Parathyroid adenoma (tissue), 2 donors: Measurements from ENCODE around the gene TMEM63C.

Experiments used
- H2AFZ ChIP-seq: fragments of 300-600 bp; sonication (generic); one replicate; pipeline ENCODE4 v1.7.0; 2017; ENCODE audit warnings: antibody characterized with exemption, mild to moderate bottlenecking
- H3K27ac ChIP-seq: fragments of 300-600 bp; sonication (generic); one replicate; pipeline ENCODE4 v1.7.0; 2017
- H3K27me3 ChIP-seq: fragments of 300-600 bp; sonication (generic); one replicate; pipeline ENCODE4 v1.7.0; 2017; ENCODE audit warnings: low read length; ENCODE audit not compliant: control insufficient read depth, insufficient read depth
- H3K36me3 ChIP-seq: fragments of 300-600 bp; sonication (generic); one replicate; pipeline ENCODE4 v1.7.0; 2017; ENCODE audit warnings: low read length; ENCODE audit not compliant: control insufficient read depth, insufficient read depth
- H3K4me1 ChIP-seq: fragments of 300-600 bp; sonication (generic); one replicate; pipeline ENCODE4 v1.7.0; 2017; ENCODE audit warnings: control low read depth
- H3K4me2 ChIP-seq: fragments of 300-600 bp; sonication (generic); one replicate; pipeline ENCODE4 v1.7.0; 2017; ENCODE audit warnings: low read length
- H3K4me3 ChIP-seq: fragments of 300-600 bp; sonication (generic); one replicate; pipeline ENCODE4 v1.7.0; 2017; ENCODE audit warnings: low read depth, low read length
- H3K79me2 ChIP-seq: fragments of 300-600 bp; sonication (generic); one replicate; pipeline ENCODE4 v1.7.0; 2017; ENCODE audit warnings: control low read depth
- H3K9ac ChIP-seq: fragments of 300-600 bp; sonication (generic); one replicate; pipeline ENCODE4 v1.7.0; 2017; ENCODE audit warnings: mild to moderate bottlenecking
- H3K9me3 ChIP-seq: fragments of 300-600 bp; sonication (generic); one replicate; pipeline ENCODE4 v1.7.0; 2017; ENCODE audit warnings: low read length; ENCODE audit not compliant: control insufficient read depth
- TF ChIP-seq, protein P1 (sequence below): fragments of 300-600 bp; sonication (generic); IDR thresholded peaks from one replicate; pipeline ENCODE4 v1.7.0; 2017; ENCODE audit warnings: antibody characterized with exemption, mild to moderate bottlenecking
- donor health status: primary hyperparathyroidism.

The TMEM63C gene

GRCh38 chr14:77221241-77221871 lies 39.8 kb downstream of the TMEM63C start:
- Histone ChIP-seq H3K9me3 (no peaks in the 10 kb centered on the region), H3K36me3 (no peaks in the 10 kb centered on the region), H3K4me3 (no peak overlapping the region), H3K4me1 (peaks cover 8% of the 10 kb centered on the region), H3K27ac (no peak overlapping the region), H3K79me2 (no peaks in the 10 kb centered on the region), H3K9ac (no peak overlapping the region), H2AFZ (no peak overlapping the region), H3K27me3 (no peaks in the 10 kb centered on the region), H3K4me2 (no peak overlapping the region)
- TF ChIP-seq, protein P1, sequence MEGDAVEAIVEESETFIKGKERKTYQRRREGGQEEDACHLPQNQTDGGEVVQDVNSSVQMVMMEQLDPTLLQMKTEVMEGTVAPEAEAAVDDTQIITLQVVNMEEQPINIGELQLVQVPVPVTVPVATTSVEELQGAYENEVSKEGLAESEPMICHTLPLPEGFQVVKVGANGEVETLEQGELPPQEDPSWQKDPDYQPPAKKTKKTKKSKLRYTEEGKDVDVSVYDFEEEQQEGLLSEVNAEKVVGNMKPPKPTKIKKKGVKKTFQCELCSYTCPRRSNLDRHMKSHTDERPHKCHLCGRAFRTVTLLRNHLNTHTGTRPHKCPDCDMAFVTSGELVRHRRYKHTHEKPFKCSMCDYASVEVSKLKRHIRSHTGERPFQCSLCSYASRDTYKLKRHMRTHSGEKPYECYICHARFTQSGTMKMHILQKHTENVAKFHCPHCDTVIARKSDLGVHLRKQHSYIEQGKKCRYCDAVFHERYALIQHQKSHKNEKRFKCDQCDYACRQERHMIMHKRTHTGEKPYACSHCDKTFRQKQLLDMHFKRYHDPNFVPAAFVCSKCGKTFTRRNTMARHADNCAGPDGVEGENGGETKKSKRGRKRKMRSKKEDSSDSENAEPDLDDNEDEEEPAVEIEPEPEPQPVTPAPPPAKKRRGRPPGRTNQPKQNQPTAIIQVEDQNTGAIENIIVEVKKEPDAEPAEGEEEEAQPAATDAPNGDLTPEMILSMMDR = no peak

- Histone ChIP-seq H3K27me3 (no peaks in the 10 kb centered on the region), H3K9me3 (no peaks in the 10 kb centered on the region), H3K4me2 (no peak overlapping the region), H3K36me3 (no peaks in the 10 kb centered on the region), H2AFZ (no peak overlapping the region), H3K4me3 (no peak overlapping the region), H3K4me1 (peaks cover 8% of the 10 kb centered on the region), H3K79me2 (no peaks in the 10 kb centered on the region), H3K9ac (no peak overlapping the region), H3K27ac (no peak overlapping the region)
- TF ChIP-seq, protein P1 = no peak
Observed at GRCh38 chr14:77222546-77223225, 41.1 kb downstream of the TMEM63C start.

DNA sequence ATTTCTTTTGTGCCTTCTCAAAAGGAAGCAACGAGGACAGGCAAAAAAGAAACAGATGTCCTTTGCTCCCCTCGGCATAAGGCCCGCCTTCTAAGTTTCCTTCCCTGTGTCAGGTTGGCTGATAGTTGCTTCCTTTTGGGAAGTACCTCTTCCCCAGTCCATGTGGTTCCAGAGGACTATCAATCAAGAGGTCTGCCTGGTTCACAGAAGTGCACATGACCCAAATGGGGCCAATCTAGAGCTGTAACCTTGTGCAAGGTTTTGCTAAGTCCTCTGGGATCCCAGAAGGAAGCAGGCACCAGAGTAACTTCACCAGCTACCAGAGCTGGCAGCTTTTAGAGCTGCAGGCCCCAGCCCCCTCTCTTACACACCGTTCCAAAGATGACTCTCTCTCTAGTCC lies 42.6 kb downstream of the TMEM63C start:
- Histone ChIP-seq H3K36me3 (no peaks in the 10 kb centered on the region), H3K27ac (no peak overlapping the region), H3K79me2 (no peaks in the 10 kb centered on the region), H3K9me3 (no peaks in the 10 kb centered on the region), H3K4me1 (peaks cover 7% of the 10 kb centered on the region), H2AFZ (no peak overlapping the region), H3K4me2 (no peak overlapping the region), H3K9ac (no peak overlapping the region), H3K27me3 (no peaks in the 10 kb centered on the region), H3K4me3 (no peak overlapping the region)
- TF ChIP-seq, protein P1 = no peak

DNA sequence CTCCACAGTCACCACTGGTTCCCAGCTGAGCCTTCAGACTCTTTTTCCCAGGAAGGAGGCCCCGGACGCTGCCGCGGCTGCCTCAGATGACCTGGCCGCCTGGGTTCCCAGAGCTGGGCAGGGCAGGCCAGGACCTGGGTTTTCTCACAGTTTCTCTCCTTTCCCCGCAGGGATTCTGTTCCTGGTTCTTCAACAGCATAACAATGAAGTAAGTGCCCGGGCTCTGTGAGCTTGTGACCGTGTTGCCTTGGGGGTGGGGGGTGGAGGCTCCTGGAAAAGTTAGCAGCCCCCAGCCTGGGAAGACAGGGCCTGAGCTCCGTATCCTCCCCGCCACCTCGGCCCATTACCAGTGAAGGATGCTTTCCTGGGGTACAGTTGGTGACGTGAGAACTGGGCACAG lies 43.7 kb downstream of the TMEM63C start:
- Histone ChIP-seq H3K27ac (no peak overlapping the region), H2AFZ (no peak overlapping the region), H3K9ac (no peak overlapping the region), H3K79me2 (no peaks in the 10 kb centered on the region), H3K36me3 (no peaks in the 10 kb centered on the region), H3K4me2 (no peak overlapping the region), H3K4me3 (no peak overlapping the region), H3K27me3 (no peaks in the 10 kb centered on the region), H3K9me3 (no peaks in the 10 kb centered on the region), H3K4me1 (no peaks in the 10 kb centered on the region)
- TF ChIP-seq, protein P1 = no peak
